GM12873 (cell line): ENCODE results near the gene PLCB1.

Experiments used
- TF ChIP-seq, protein P1 (sequence below): IDR thresholded peaks from 2 replicates; pipeline ENCODE4 v1.5.1; 2012; ENCODE audit warnings: low read depth, mild to moderate bottlenecking, moderate library complexity, low read length, control low read depth; ENCODE audit not compliant: insufficient read depth; ENCODE audit errors: missing control alignments

PLCB1 gene

DNA sequence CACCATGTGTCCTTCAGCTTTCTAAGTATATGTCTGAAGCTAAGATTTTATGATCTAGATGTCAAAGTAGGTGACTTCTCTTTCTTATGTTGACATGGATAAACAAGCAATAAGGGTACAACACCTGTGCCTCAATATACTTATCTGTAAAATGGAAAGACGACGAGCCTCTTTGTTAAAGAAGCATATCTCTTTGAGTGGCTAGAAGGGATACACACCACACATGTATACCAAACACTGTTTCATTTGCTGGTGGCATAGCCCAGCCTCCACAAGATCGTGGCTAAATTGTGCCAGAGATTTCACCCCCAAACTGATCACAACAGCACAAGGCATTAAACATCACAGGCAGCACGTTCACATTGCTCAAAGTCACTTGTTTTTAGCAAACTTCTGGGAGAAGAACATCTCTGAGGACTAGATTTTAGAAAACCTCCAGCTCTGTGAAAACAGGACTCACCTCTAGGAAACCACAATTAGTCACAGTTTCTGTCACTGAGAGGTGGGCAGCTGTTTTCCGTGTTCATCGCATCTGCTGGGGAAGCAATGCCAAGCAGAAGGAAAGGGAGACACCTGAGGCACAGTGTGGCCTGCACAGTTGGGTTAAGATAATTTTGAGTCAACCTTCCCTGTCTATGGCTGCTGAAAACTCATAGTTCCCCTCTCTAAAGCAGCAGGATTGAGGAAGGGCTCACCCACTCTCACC lies 673.8 kb downstream of the PLCB1 start:
- TF ChIP-seq, protein P1, sequence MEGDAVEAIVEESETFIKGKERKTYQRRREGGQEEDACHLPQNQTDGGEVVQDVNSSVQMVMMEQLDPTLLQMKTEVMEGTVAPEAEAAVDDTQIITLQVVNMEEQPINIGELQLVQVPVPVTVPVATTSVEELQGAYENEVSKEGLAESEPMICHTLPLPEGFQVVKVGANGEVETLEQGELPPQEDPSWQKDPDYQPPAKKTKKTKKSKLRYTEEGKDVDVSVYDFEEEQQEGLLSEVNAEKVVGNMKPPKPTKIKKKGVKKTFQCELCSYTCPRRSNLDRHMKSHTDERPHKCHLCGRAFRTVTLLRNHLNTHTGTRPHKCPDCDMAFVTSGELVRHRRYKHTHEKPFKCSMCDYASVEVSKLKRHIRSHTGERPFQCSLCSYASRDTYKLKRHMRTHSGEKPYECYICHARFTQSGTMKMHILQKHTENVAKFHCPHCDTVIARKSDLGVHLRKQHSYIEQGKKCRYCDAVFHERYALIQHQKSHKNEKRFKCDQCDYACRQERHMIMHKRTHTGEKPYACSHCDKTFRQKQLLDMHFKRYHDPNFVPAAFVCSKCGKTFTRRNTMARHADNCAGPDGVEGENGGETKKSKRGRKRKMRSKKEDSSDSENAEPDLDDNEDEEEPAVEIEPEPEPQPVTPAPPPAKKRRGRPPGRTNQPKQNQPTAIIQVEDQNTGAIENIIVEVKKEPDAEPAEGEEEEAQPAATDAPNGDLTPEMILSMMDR, result no peak

DNA sequence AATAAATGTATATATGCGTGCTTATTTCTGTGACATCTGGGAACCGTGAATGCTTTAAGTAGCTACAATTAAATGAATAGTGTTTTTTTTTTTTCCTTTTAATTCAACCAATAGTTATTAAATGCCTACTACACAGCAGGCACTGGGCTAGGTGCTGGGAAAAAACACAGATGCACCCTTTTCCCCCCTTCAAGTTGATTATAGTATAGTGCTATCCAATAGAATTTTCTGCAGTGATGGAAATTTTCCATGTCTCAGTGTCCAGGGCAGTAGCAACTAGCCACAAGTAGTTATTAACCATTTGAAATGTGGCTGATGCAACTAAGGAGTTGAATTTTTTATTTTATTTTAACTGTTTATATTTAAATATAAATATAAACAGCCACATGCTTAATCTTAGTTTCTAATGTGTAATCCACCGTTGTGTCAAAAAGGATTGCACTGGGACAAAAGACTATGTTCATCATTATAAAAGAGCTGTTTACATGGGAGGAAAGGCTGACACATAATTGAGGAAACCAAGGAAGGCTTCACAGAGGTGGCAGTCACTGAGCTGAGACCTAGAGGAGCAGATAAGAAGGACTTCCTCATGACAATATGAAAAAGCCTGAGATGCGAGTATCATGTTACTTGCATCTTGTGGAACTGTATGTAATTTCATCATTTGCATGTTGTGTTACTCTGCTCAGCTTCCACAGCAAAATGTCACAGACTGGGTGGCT lies 675.6 kb downstream of the PLCB1 start:
- TF ChIP-seq, protein P1, result no peak

GRCh38 chr20:8808202-8808535 lies 676.1 kb downstream of the PLCB1 start:
- TF ChIP-seq, protein P1, result no peak

- TF ChIP-seq, protein P1, result no peak
Measured at GRCh38 chr20:8809107-8809953, 677.3 kb downstream of the PLCB1 start.

- TF ChIP-seq, protein P1, result no peak
Measured at GRCh38 chr20:8811801-8812594, 679.9 kb downstream of the PLCB1 start.

GRCh38 chr20:8812817-8813216 lies 680.8 kb downstream of the PLCB1 start:
- TF ChIP-seq, protein P1, result no peak
